IgD-negative memory B cell (primary cell): ENCODE results near the gene NDUFB8. TPM values are rescaled to one million over a fixed set of nuclear protein-coding genes. Genes with fewer than 3 reads are reported as not detected.

Experiments used
- H3K27ac Mint-ChIP-seq, 3 donors: one replicate each; pipeline ENCODE4 v1.8.0; 2020 to 2022; ENCODE audit warnings: mild to moderate bottlenecking in 3 of 3, mixed read lengths in 3 of 3, moderate library complexity in 1 of 3
- H3K27me3 Mint-ChIP-seq: one replicate; pipeline ENCODE4 v1.8.0; 2021; ENCODE audit warnings: mixed read lengths
- H3K36me3 Mint-ChIP-seq: one replicate; pipeline ENCODE4 v1.8.0; 2020; ENCODE audit warnings: mild to moderate bottlenecking, mixed read lengths
- H3K4me1 Mint-ChIP-seq, 3 donors: one replicate each; pipeline ENCODE4 v1.8.0; 2020 to 2022; ENCODE audit warnings: mixed read lengths in 3 of 3, mild to moderate bottlenecking in 1 of 3
- H3K4me3 Mint-ChIP-seq, 4 donors: one replicate each; pipeline ENCODE4 v1.8.0; 2020 to 2022; ENCODE audit warnings: mild to moderate bottlenecking in 4 of 4, mixed read lengths in 4 of 4, moderate library complexity in 3 of 4
- H3K9me3 Mint-ChIP-seq, 3 donors: one replicate each; pipeline ENCODE4 v1.8.0; 2020 to 2021; ENCODE audit warnings: mixed read lengths in 3 of 3, mild to moderate bottlenecking in 1 of 3
- polyA plus RNA-seq: library from polyadenylated mRNA; unstranded; fragments of 300-500 nt; fragmentation: Illumina TruSeq; gene quantifications from one replicate; pipeline ENCODE4 v1.2.3, GENCODE V29; 2021

NDUFB8 gene
- polyA plus RNA-seq, 1 donor from 2014 or later = 353 TPM

DNA sequence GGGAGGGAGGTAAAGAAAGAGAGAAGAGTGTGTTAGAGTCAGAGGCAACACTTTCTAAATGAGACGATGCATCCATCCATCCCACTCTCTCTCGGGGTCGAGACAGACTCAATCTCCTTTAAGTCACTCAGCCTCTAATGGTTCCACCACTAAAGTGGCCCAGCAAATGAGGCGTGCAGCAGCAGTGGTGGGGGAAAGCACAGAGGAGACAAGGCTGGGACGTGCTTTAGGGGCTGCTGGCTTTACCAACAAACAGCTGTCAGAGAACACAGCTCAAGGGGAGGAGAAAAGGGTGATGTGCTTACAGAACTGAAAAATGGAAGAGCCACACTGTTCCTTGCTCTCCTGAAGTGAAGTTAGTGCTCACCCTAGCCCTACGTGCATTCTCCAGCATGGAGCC lies 5.5 kb downstream of the NDUFB8 start:
- Mint-ChIP-seq H3K27me3 (peaks cover 7% of the 10 kb centered on the region), H3K4me1 (peaks cover 6 to 14% (median 9%) of the 10 kb centered on the region in 3 donors), H3K27ac (peak overlapping the region in 1 of 3 donors; percentile 53), H3K4me3 (no peak overlapping the region), H3K9me3 (no peaks in the 10 kb centered on the region), H3K36me3 (no peaks in the 10 kb centered on the region)

DNA sequence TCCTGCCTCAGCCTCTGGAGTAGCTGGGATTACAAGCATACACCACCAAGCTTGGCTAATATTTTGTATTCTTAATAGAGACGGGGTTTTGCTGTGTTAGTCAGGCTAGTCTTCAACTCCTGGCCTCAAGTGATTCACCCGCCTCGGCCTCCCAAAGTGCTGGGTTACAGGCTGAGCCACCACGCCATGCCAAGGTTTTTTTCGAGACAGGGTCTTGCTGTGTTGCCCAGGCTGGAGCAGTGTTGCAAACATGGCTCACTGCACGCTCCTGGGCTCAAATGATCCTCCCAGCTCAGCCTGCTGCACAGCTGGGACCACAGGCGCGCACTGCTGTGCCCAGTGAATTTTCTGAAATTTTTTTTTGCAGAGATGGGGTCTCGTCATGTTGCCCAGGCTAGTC lies 6.7 kb downstream of the NDUFB8 start:
- peaks cover 13% of the 10 kb centered on the region for H3K27me3 Mint-ChIP-seq
- H3K4me3 Mint-ChIP-seq = no peak overlapping the region
- no peak overlapping the region for H3K27ac Mint-ChIP-seq
- H3K36me3 Mint-ChIP-seq = no peaks in the 10 kb centered on the region
- H3K9me3 Mint-ChIP-seq = no peaks in the 10 kb centered on the region
- H3K4me1 Mint-ChIP-seq = peaks cover 2 to 10% (median 8%) of the 10 kb centered on the region in 3 donors

DNA sequence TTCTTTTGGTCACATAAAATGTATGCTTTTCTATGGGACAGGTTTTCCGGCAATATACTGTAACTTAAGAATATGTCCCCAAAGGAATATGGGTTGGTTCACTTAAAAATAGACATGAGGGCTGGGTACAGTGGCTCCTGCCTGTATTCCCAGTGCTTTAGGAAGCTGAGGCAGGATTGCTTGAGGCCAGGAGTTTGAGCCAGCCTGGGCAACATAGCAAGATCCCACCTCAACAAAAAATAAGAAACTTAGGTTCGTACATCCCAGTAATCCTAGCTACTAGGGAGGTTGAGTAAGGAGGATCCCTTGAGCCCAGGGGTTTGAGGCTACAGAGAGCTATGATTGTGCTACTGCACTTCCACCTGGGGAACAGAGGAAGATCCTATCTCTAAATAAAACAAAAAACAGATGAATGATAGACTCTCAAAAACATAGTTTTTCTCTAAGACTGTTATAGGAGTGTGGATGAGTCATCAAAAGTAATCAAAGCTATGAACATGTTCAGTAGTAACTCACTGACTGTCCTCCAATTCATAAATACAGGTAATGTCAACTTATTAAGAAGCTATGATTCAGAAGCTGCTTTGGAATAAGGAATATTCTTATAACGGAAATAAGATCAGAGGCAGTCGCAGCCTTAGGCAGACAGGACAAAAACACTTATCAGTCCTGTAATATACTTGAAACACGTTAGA lies 7.4 kb downstream of the NDUFB8 start:
- Mint-ChIP-seq H3K27ac (peak overlapping the region in 1 of 3 donors; percentile 28), H3K4me3 (no peak overlapping the region), H3K36me3 (no peaks in the 10 kb centered on the region), H3K9me3 (no peaks in the 10 kb centered on the region), H3K27me3 (peaks cover 13% of the 10 kb centered on the region), H3K4me1 (peaks cover 2 to 10% (median 8%) of the 10 kb centered on the region in 3 donors)

DNA sequence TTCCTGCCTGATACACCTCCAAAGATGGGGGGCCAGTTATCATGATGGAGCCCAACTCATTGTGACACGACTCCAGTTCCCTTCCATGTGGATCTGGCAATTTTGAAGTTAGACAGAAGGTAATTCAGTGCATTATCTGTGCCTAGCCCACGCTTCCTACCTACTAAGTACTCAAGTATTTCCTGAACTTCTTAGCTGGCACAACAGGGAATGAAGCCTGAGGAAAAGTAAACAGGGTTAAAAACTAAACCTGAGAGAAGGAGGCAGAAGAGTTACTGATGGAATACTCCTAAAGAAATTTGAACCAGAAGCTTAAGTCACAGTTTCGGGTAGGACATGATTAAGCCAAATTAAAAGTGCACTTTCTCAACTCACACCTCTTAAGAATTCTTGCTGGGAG lies 8.9 kb downstream of the NDUFB8 start:
- Mint-ChIP-seq H3K27me3 (peaks cover 13% of the 10 kb centered on the region), H3K4me1 (peaks cover 2 to 8% (median 7%) of the 10 kb centered on the region in 3 donors), H3K9me3 (no peaks in the 10 kb centered on the region), H3K36me3 (peaks cover 3% of the 10 kb centered on the region), H3K4me3 (no peak overlapping the region), H3K27ac (no peak overlapping the region)

DNA sequence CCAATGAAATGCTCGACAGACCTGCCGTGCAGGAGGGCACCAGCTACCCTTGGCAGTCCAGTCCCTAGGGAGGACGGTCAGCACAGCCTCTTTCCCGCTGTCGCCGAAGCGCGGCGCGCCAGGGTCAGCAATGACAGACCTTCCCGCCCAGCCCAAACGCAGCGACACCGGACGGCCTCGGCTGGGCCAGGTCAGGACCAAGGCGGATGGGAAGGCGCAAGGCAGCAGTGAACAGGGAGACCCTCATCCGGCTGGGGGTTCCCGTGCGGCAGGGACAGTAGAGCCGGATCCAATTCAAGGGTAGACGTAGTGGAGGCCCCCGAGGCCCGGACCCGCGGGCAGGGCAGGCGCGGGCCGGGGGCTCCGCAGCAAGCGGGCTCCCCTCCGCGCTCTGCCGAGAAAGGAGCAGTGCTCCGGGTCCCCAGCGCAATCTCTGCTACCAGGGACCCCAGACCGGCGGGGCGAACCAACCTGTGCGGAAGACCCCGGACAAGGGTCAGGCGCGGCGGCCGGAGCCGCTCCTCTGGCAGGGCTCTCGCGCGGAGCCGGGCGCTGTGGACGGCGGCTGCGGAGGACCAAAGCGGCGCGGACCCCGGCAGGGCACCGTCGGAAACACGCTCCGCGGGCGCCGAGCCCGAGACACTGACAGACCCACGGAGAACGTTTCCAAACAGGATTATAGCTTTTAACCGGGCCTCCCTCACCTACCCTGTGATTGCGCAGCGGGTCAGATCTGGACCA lies 10.2 kb downstream of the NDUFB8 start, which contains the start of gene SEC31B:
SEC31B (minus strand) TSS at position 551 of the 741 bp plus-strand sequence. CDS start 2,909 bp downstream, outside the sequence.
- Mint-ChIP-seq H3K27ac (no peak within 1 kb of the TSS), H3K9me3 (no peaks in the 10 kb centered on the region), H3K36me3 (peaks cover 3% of the 10 kb centered on the region), H3K4me1 (peaks cover 2 to 8% (median 7%) of the 10 kb centered on the region in 3 donors), H3K4me3 (no peak within 1 kb of the TSS), H3K27me3 (peaks cover 13% of the 10 kb centered on the region)

DNA sequence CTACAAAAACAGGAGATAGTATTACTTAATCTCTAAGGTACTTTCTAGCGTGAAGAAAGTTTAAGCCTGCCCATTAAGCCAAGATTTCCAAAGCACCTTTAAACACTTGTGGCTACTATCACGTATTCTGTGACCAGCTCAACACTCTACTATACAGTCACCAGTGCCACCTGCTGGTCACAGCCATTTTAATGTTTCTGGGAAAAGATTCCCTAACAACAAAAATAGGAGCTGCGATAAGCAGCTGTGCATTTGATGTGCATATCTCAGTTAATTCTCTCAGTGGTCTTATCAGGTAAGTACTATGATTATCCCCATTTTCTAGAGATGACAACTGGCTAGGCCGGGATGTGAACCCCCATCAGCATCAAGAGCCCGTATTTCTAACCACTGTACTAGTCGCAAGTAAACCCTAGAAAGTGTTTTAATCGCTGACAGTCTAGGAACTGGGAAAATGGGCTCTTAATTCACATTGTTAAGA lies 10.9 kb downstream of the NDUFB8 start:
- peaks cover 13% of the 10 kb centered on the region for H3K27me3 Mint-ChIP-seq
- no peaks in the 10 kb centered on the region for H3K9me3 Mint-ChIP-seq
- no peak overlapping the region for H3K27ac Mint-ChIP-seq
- no peak overlapping the region for H3K4me3 Mint-ChIP-seq
- H3K4me1 Mint-ChIP-seq = peaks cover 2 to 8% (median 7%) of the 10 kb centered on the region in 3 donors
- H3K36me3 Mint-ChIP-seq = peaks cover 3% of the 10 kb centered on the region

DNA sequence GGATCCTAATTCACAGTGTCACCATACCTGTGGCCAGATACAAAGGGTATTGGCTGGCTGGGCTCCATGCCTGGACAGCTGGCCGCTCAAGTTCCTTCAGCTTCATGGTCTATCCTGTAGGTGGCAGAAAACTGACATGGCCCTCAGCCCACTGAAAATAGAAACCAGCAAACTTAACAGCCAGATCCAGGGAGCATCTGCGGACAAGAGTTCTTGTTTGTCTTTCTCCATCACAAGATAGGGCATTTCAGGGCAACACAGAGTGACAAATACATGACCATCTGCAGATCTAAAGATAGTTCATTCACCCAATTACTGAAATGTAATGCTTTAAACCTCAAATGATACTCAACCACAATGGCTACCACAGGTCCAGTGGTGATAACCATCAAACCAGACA lies 12.8 kb downstream of the NDUFB8 start:
- Mint-ChIP-seq H3K4me1 (peaks cover 2 to 8% (median 7%) of the 10 kb centered on the region in 3 donors), H3K4me3 (no peak overlapping the region)

DNA sequence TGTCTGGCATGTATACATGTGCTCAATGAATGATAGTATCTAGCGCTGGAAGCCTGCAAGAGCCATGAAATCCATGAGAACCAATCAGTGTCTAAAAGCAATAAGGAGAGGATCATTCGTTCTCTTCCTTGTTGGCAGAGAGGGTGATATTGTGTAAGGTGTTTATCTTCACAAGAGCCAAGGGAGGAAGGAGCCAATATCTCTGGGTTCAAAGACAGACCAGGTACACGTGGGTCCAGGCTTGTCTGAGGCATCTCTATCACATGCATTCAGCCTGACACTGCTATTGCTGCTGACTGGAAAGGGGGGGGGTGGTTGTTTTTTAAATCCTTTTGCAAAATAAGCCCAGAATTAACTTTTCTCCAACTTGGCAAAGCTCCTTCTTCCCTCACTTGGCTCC lies 14.1 kb downstream of the NDUFB8 start:
- H3K4me1 Mint-ChIP-seq = peaks cover 4 to 8% (median 7%) of the 10 kb centered on the region in 3 donors
- H3K9me3 Mint-ChIP-seq = no peaks in the 10 kb centered on the region
- peak overlapping the region in 1 of 3 donors; percentile 23 for H3K27ac Mint-ChIP-seq
- no peak overlapping the region for H3K4me3 Mint-ChIP-seq
- peaks cover 13% of the 10 kb centered on the region for H3K27me3 Mint-ChIP-seq
- peaks cover 10% of the 10 kb centered on the region for H3K36me3 Mint-ChIP-seq

More for the DNA sequence above, 12.8 kb downstream of the NDUFB8 start:
- peaks cover 13% of the 10 kb centered on the region for H3K27me3 Mint-ChIP-seq
- H3K9me3 Mint-ChIP-seq = no peaks in the 10 kb centered on the region
- H3K27ac Mint-ChIP-seq = no peak overlapping the region
- peaks cover 7% of the 10 kb centered on the region for H3K36me3 Mint-ChIP-seq

DNA sequence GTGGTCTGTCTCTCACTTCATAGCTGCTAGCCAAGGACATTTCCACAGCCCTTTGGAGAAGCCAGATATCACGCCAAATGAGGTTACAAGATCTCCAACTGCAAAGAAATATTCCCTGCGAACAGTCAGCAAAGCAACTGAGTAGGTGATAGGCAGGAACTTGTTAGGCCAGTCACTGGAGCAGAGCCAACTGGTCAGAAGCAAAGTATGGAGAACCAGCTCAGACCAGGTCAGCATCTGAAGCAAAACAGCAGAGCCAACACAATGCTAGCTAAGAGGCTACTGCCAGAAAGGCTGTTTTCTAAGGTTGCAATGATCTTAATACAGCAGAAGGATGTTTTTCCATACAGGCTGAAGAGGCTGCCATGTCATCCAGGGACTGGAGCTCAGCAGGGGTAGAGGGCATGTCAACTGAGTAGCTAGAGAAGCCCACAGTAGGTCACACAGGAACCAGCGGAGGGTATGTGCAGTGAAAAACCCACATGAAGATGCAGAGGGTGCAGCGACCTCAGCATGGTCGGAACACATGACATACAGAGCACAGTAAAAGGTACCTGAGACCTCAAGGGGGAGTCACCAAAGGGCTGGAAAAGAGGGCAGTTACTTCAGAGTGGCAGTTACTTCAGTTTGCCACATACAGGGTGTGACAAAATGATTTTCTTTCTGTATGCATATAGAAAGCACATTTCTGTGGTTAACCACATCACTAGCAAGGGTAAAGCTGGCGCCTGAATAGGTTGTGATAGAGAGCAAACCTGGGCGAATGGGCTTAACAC lies 18.9 kb downstream of the NDUFB8 start:
- H3K4me3 Mint-ChIP-seq = no peak overlapping the region
- H3K27me3 Mint-ChIP-seq = no peaks in the 10 kb centered on the region
- H3K9me3 Mint-ChIP-seq = no peaks in the 10 kb centered on the region
- H3K27ac Mint-ChIP-seq = no peak overlapping the region
- peaks cover 0 to 2% (median 0%) of the 10 kb centered on the region in 3 donors for H3K4me1 Mint-ChIP-seq
- H3K36me3 Mint-ChIP-seq = peaks cover 8% of the 10 kb centered on the region

DNA sequence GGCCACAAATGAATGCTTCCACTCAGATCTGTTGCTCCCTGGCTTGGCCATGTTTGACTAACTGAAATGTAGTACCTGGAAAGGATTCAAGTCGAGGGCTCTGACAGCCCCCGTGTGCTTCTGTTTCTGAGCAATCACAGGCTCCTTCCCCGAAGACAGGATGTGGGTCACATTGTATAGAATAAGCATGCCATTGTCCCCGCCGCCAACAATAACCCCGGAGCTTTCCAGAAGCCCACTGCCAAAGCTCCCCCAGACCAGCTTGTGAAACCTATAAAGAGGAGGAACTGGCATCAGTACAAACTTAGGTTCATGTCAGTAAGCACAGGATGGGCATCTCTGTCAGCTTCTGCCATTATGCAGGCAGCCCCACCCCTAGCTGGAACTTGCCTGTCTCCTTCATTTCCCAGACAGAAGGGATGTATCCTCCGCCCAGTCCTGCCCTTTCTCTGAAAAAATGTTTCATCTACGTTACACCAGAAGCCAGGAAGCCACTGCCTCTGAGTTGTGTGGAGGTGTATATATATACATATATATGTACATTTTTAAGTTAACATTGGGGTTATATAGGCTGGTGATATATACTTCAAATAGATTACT lies 20.3 kb downstream of the NDUFB8 start:
- H3K27ac Mint-ChIP-seq = peak overlapping the region in 1 of 3 donors; percentile 9

DNA sequence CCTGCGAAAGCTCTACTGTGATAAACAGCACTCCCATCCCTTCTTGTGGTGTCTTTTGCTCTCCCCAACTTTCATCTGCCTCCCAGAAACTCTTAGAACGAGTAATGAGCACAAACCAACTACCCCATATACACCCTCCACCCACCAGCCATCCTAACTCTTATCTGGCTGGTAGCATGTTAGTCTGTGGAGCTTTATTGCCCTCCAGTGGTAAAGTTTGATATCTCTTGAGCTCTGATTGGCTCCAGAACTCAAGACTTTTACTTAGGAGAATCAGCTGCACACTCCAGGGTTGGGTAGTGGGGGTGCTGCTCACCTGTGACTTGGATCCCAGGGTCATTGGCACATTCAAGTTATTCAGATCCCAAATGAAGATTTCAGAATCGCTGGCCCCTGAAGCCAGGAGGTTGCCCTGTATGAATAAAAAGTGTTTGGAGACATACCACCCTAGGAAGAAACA lies 20.9 kb downstream of the NDUFB8 start:
- Mint-ChIP-seq H3K27me3 (no peaks in the 10 kb centered on the region), H3K4me1 (peaks cover 0 to 2% (median 0%) of the 10 kb centered on the region in 3 donors), H3K9me3 (no peaks in the 10 kb centered on the region), H3K4me3 (no peak overlapping the region), H3K36me3 (peaks cover 12% of the 10 kb centered on the region), H3K27ac (no peak overlapping the region)

More for the DNA sequence above, 20.3 kb downstream of the NDUFB8 start:
- Mint-ChIP-seq H3K36me3 (peaks cover 11% of the 10 kb centered on the region), H3K4me3 (peak overlapping the region in 1 of 4 donors; percentile 43), H3K4me1 (peaks cover 0 to 2% (median 0%) of the 10 kb centered on the region in 3 donors), H3K27me3 (no peaks in the 10 kb centered on the region), H3K9me3 (no peaks in the 10 kb centered on the region)

DNA sequence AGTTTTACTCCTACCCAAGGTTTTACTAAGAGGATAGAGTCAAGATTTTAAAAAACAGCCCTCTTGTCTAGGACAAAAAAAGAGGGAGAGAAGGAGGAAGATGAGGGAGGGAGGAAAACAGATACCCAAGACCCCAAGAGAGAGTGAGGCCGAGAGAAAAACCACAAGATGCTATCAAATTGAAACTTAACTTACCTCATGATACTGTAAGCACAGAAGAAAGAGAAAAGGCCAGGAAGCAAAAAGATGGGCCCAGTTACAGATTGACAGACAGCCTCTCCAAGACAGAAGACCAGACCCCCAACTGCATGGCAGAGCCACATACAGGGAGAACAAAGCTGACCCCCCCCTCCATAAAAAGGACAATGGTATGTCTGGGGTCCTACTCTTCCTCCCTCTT lies 21.4 kb downstream of the NDUFB8 start:
- peaks cover 0 to 2% (median 0%) of the 10 kb centered on the region in 3 donors for H3K4me1 Mint-ChIP-seq
- H3K36me3 Mint-ChIP-seq = peaks cover 12% of the 10 kb centered on the region
- no peak overlapping the region for H3K27ac Mint-ChIP-seq
- H3K4me3 Mint-ChIP-seq = no peak overlapping the region
- H3K27me3 Mint-ChIP-seq = no peaks in the 10 kb centered on the region
- no peaks in the 10 kb centered on the region for H3K9me3 Mint-ChIP-seq

DNA sequence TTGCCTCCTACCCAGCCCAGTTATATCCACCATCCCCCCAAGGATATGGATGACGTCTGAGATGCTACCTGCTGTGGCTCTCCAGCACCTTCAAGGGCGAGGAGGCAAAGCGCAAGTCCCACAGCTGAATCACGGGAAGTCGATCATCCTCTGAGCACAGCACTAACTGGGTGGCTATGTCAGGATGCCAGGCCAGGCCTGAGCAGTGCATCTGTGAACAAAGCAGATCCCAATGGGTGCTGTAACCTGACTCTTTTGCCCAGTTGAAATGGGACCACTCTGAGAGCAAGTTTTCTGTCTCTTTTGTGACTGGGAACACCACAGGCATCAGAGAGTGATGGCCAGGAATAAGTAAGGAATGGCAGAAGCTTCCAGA lies 22.3 kb downstream of the NDUFB8 start:
- Mint-ChIP-seq H3K27me3 (no peaks in the 10 kb centered on the region), H3K36me3 (peaks cover 10% of the 10 kb centered on the region), H3K4me1 (peaks cover 0 to 2% (median 0%) of the 10 kb centered on the region in 3 donors), H3K27ac (no peak overlapping the region), H3K4me3 (no peak overlapping the region), H3K9me3 (no peaks in the 10 kb centered on the region)

DNA sequence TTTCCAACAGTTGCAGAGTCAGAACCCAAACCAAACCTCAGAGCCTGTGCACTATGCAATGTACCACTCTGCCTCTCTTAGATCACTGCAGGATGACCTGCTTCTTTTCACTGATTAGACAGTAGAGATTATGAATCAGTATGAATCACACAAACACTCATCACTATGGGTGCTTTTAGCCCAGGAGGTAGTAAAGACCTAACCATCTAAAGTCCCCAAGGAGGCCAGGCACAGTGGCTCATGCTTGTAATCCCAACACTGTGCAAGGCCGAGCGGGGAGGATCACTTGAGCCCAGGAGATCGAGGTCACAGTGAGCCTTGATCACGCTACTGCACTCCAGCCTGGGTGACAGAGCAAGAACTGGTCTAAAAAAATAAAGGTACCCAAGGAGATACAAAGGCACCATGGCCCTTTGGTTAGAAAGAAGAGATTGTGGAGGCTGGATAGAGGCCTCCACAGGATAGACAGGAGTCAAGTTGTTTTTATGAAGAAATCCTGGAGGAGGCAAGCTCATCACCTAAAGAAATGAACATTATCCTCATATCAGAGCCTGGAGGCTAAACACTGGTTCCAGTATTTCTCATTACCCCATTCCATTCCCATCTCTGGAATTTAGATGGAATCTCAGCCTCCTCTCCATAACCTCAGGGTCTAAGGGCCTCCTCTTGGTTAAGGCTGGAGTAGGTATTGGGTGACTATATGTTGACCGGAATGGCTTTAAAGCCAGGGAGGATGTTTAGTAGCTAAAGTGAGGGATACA lies 22.9 kb downstream of the NDUFB8 start:
- Mint-ChIP-seq H3K27me3 (no peaks in the 10 kb centered on the region), H3K36me3 (peaks cover 8% of the 10 kb centered on the region), H3K4me3 (no peak overlapping the region), H3K4me1 (peaks cover 0 to 2% (median 0%) of the 10 kb centered on the region in 3 donors), H3K27ac (no peak overlapping the region), H3K9me3 (no peaks in the 10 kb centered on the region)
